ENCODE data around the gene LIMK2. TPM values are rescaled to one million over a fixed set of nuclear protein-coding genes. Genes with fewer than 3 reads are reported as not detected.

Gene LIMK2
- total and polyA plus RNA-seq, 10 of the 15 experiments (the other 5 are each of a cell fraction or from before 2014, with no cell fraction given) = 2.9 to 40.4 (median 26.7) TPM

GRCh38 chr22:31246687-31247086, 34.6 kb downstream of the LIMK2 start (continued):
- TF ChIP-seq HDGF (IDR thresholded peaks at IDR 0.05) (no peak), TBL1XR1 (IDR thresholded peaks at IDR 0.05; ENCODE audit: low read depth, low read length) (no peak), POLR2AphosphoS5 (IDR thresholded peaks at IDR 0.05; ENCODE audit: low read length) (no peak), USF1 (IDR thresholded peaks at IDR 0.05; ENCODE audit: borderline replicate concordance, extremely low read length, insufficient read depth, low read depth, low read length) (no peak), RCOR1 (conservative IDR thresholded peaks at IDR 0.05; ENCODE audit: low read depth, low read length) (no peak), REST (IDR thresholded peaks at IDR 0.05; ENCODE audit: low read depth, low read length) (no peak), SIX5 (IDR thresholded peaks at IDR 0.05; ENCODE audit: low read depth, low read length, severe bottlenecking) (no peak), ASH2L (IDR thresholded peaks at IDR 0.05; ENCODE audit: borderline replicate concordance, low read depth) (no peak)

GRCh38 chr22:31247726-31248125, 35.6 kb downstream of the LIMK2 start:
- Histone ChIP-seq H3K27ac (ENCODE audit: control insufficient read depth, insufficient read depth) (no peak overlapping the region), H2AFZ (ENCODE audit: control insufficient read depth, low read depth, low read length) (0 out of 2 replicates have a peak overlapping the region, but pooled peaks have one; percentile 10), H3K9me3 (replicated peaks; ENCODE audit: control insufficient read depth, insufficient read depth, low read length) (no peaks in the 10 kb centered on the region), H3K79me2 (ENCODE audit: control insufficient read depth, insufficient read depth, low read length) (no peaks in the 10 kb centered on the region; the same call in none of the 2 replicates), H3K4me2 (ENCODE audit: control insufficient read depth, insufficient read depth) (peak overlapping the region; percentile 26; the same call in 1 of the 2 replicates), H3K4me3 (no peak overlapping the region), H4K20me1 (ENCODE audit: control insufficient read depth, insufficient read depth) (no peaks in the 10 kb centered on the region; the same call in 1 of the 2 replicates), H3K4me1 (ENCODE audit: control insufficient read depth, insufficient read depth, low read length) (no peaks in the 10 kb centered on the region), H3K36me3 (ENCODE audit: control insufficient read depth in 2 of 2, insufficient read depth in 2 of 2, low read length in 1 of 2) (peaks cover 8 to 17% of the 10 kb centered on the region in 2 experiments; a peak in 3 of 4 replicates), H3K27me3 (replicated peaks in 1 of 2; ENCODE audit: control insufficient read depth in 2 of 2, insufficient read depth in 2 of 2, low read length in 1 of 2) (no peaks in the 10 kb centered on the region), H3K9ac (ENCODE audit: control insufficient read depth, insufficient read depth, low read length) (no peak overlapping the region)
- DNase-seq (ENCODE audit: low read depth, low spot score) (no peak), FAIRE-seq (no peak), ATAC-seq (no peak)
- ChIA-PET SMC1A (ENCODE audit: uncharacterized antibody, unreplicated experiment) (interaction anchor here (1.1 to 1.7 kb wide), 3 partner anchors 9 to 44 kb away, joined by 3 to 4 read pairs (median 4); partner anchors contain the start of gene PIK3IP1), RAD21 (ENCODE audit: unreplicated experiment) (no interaction called here), POLR2A (no interaction called here), CTCF (interaction anchor here (3.0 kb wide), 1 partner anchor 25 kb away, joined by 12 read pairs; no protein-coding TSS in a partner anchor)
- in situ Hi-C loops (cut with MboI) (no loop called here), intact Hi-C loops (cut with micrococcal nuclease; ENCODE audit: unreplicated experiment) (no loop called here)
- WGBS (ENCODE audit: insufficient coverage, insufficient replicate concordance, low lambda C conversion rate, missing lambda C conversion rate) = no CpG with 5 or more reads among the region's 1 CpG
- no peak for TF ChIP-seq RUNX3 (IDR thresholded peaks at IDR 0.05; ENCODE audit: low read length)
- no peak for TF ChIP-seq E4F1 (IDR thresholded peaks at IDR 0.05; ENCODE audit: borderline replicate concordance, partially characterized antibody)
- TF ChIP-seq NR2F1 (conservative IDR thresholded peaks at IDR 0.05) = no peak
- no peak for TF ChIP-seq HCFC1 (IDR thresholded peaks at IDR 0.05; ENCODE audit: low read length)
- no peak for TF ChIP-seq PAX5 (IDR thresholded peaks at IDR 0.05; ENCODE audit: borderline replicate concordance, low read depth, low read length)
- TF ChIP-seq ZNF622 (IDR thresholded peaks at IDR 0.05) = no peak
- TF ChIP-seq SMARCA5 (IDR thresholded peaks at IDR 0.05) = no peak
- TF ChIP-seq PML (IDR thresholded peaks at IDR 0.05; ENCODE audit: low read length) = no peak
- no peak for TF ChIP-seq BRCA1 (IDR thresholded peaks at IDR 0.05; ENCODE audit: low read depth, low read length)
- no peak for TF ChIP-seq HDAC6 (IDR thresholded peaks at IDR 0.05; ENCODE audit: unreplicated experiment)
- BruUV-seq (replicated peaks) = no TSS peak

Measured in GM12878 (cell line).